ENCODE results near the gene ZSWIM3.

The ZSWIM3 gene

GRCh38 chr20:45927071-45927878 lies 69.9 kb downstream of the ZSWIM3 start:
- DNase-seq (ENCODE audit: low read depth in 2 of 3, low spot score in 2 of 3): no peak

Data from activated CD8-positive, alpha-beta memory T cell treated with anti-CD3 and anti-CD28 coated beads for 48 hours (primary cell).